Ishikawa (cell line): Measurements from ENCODE around the gene ZFR.

Source experiments
- CEBPB ChIP-seq: IDR thresholded peaks from 2 replicates; pipeline ENCODE4 v1.6.1; 2012
- CREB1 ChIP-seq: IDR thresholded peaks from 2 replicates; pipeline ENCODE4 v1.6.1; 2012; ENCODE audit warnings: low read depth
- EGR1 ChIP-seq: IDR thresholded peaks from 2 replicates; pipeline ENCODE4 v1.6.1; 2012
- EP300 ChIP-seq: IDR thresholded peaks from 2 replicates; pipeline ENCODE4 v1.6.1; 2012; ENCODE audit warnings: borderline replicate concordance
- FOXM1 ChIP-seq: IDR thresholded peaks from 2 replicates; pipeline ENCODE4 v1.6.1; 2012; ENCODE audit warnings: low read depth, borderline replicate concordance
- NFIC ChIP-seq: IDR thresholded peaks from 2 replicates; pipeline ENCODE4 v1.6.1; 2012
- RAD21 ChIP-seq: IDR thresholded peaks from 2 replicates; pipeline ENCODE4 v1.6.1; 2012; ENCODE audit warnings: low read depth
- REST ChIP-seq: IDR thresholded peaks from 2 replicates; pipeline ENCODE4 v1.6.1; 2012; ENCODE audit warnings: low read depth, mild to moderate bottlenecking
- TAF1 ChIP-seq: IDR thresholded peaks from 2 replicates; pipeline ENCODE4 v1.6.1; 2012; ENCODE audit warnings: low read depth, mild to moderate bottlenecking
- TCF12 ChIP-seq: IDR thresholded peaks from 2 replicates; pipeline ENCODE4 v1.6.1; 2012; ENCODE audit warnings: low read depth
- TEAD4 ChIP-seq: IDR thresholded peaks from 2 replicates; pipeline ENCODE4 v1.6.1; 2012
- YY1 ChIP-seq: IDR thresholded peaks from 2 replicates; pipeline ENCODE4 v1.6.1; 2012; ENCODE audit warnings: low read depth
- ZBTB7A ChIP-seq: IDR thresholded peaks from 2 replicates; pipeline ENCODE4 v1.6.1; 2012; ENCODE audit warnings: low read depth
- TF ChIP-seq, protein P1 (sequence below): IDR thresholded peaks from 2 replicates; pipeline ENCODE4 v1.6.1; 2012
- TF ChIP-seq, protein P2 (sequence below): IDR thresholded peaks from 2 replicates; pipeline ENCODE4 v1.6.1; 2012

Gene ZFR

GRCh38 chr5:32315221-32316014 lies 129.1 kb downstream of the ZFR start:
- TF ChIP-seq TAF1, result no peak
- TF ChIP-seq EGR1, result no peak
- TF ChIP-seq CEBPB, result no peak
- TF ChIP-seq TEAD4, result no peak
- no peak for TF ChIP-seq FOXM1
- TF ChIP-seq RAD21, result no peak
- no peak for TF ChIP-seq ZBTB7A
- no peak for TF ChIP-seq NFIC
- TF ChIP-seq, protein P1, sequence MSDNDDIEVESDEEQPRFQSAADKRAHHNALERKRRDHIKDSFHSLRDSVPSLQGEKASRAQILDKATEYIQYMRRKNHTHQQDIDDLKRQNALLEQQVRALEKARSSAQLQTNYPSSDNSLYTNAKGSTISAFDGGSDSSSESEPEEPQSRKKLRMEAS, result no peak
- TF ChIP-seq TCF12, result no peak
- no peak for TF ChIP-seq YY1
- no peak for TF ChIP-seq REST
- TF ChIP-seq, protein P2, sequence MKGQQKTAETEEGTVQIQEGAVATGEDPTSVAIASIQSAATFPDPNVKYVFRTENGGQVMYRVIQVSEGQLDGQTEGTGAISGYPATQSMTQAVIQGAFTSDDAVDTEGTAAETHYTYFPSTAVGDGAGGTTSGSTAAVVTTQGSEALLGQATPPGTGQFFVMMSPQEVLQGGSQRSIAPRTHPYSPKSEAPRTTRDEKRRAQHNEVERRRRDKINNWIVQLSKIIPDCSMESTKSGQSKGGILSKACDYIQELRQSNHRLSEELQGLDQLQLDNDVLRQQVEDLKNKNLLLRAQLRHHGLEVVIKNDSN, result no peak
- TF ChIP-seq CREB1, result no peak
- TF ChIP-seq EP300, result no peak

GRCh38 chr5:32314658-32315057 lies 129.9 kb downstream of the ZFR start:
- TF ChIP-seq TCF12, result no peak
- TF ChIP-seq RAD21, result no peak
- TF ChIP-seq, protein P2, result no peak
- no peak for TF ChIP-seq FOXM1
- TF ChIP-seq ZBTB7A, result no peak
- no peak for TF ChIP-seq NFIC
- TF ChIP-seq, protein P1, result no peak
- no peak for TF ChIP-seq YY1
- no peak for TF ChIP-seq REST
- no peak for TF ChIP-seq CREB1

DNA sequence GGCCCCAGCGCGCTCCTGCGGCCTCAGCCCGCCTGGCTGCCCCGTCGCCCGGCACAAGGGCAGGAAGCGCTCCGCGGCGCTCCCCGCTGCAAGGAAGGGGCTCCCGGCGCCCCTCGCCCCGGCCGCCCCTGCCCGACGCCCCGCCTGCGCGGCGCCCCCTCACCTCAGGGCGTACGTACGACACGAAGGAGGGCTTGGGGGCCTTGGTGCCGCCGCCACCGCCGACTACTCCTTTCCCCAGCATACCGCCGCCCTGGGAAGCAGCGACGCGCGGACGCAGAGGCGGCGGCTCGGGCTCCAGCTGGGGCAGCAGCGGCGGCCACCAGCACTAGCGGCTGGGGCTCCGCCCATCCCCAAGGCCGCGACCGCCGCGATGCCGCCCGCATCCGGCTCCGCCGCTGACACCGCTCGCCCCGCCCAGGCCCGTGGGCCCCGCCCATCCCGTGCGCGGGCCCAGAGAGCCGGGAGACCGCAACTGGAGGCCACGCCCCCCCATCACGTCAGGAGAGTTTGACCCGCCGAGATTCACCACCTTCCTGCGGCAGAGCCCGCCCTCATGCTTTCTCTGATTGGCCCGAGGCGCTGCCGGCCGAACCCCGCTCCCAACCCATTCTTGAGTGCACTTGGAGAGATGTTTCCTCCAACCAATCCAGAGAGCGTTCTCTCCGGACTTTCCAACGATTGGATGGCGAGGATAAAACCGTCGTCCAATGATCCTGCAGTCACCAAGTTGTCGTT lies 131.8 kb downstream of the ZFR start, which contains the start of gene MTMR12:
Gene MTMR12, minus strand, starts transcription at position 345 of the 738 bp plus-strand sequence. Its CDS starts 101 bp downstream, at position 244.
- TF ChIP-seq ZBTB7A, result peak; percentile 89
- TF ChIP-seq, protein P1, result peak; percentile 25; the same call in 1 of the 2 replicates
- peak; percentile 31; the same call in 1 of the 2 replicates for TF ChIP-seq CREB1
- TF ChIP-seq TCF12, result no peak
- peak; percentile 51 for TF ChIP-seq YY1
- TF ChIP-seq FOXM1, result no peak

- no peak for TF ChIP-seq CREB1
- TF ChIP-seq TAF1, result no peak
- TF ChIP-seq EP300, result no peak
- no peak for TF ChIP-seq REST
- peak; percentile 7; the same call in 1 of the 2 replicates for TF ChIP-seq RAD21
- no peak for TF ChIP-seq CEBPB
Measured at GRCh38 chr5:32312197-32312594, 132.3 kb downstream of the ZFR start.
